ENCODE measurements around the gene CCSAP. TPM values are rescaled to one million over a fixed set of nuclear protein-coding genes. Genes with fewer than 3 reads are reported as not detected.

The CCSAP gene
- total RNA-seq, 1 experiment from 2014 or later = 8.5 TPM

DNA sequence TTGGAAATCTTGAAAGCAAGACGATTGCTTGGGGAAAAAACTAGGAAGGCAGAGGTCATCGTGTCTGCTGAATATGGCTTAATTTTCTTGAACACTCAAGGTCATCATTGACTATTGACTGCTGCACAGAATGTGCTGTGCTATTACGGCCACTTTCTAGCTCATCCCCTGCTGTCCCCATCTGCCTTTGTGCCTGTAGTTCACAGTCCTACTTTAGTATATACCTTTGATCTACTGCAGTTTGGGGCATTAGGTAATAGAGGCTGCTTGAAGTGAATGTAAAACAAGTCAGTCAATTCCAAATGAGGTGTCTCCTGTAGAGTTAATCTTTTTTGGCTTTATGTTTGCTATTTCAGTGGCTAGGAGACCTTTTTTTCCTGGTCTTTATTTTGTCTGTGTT lies 63.6 kb downstream of the CCSAP start:
- no peaks in the 10 kb centered on the region for H3K4me1 ChIP-seq (ENCODE audit: insufficient read depth, low read length)
- H3K9me3 ChIP-seq (ENCODE audit: control insufficient read depth, low read depth, low read length) = no peaks in the 10 kb centered on the region
- H4K20me1 ChIP-seq (ENCODE audit: control insufficient read depth, insufficient read depth, insufficient read length) = no peaks in the 10 kb centered on the region
- H4K5ac ChIP-seq (ENCODE audit: insufficient read length, low read depth, low read length) = no peak overlapping the region
- no peaks in the 10 kb centered on the region for H3K27me3 Mint-ChIP-seq (ENCODE audit: low read depth)
- H3K79me2 ChIP-seq (ENCODE audit: insufficient read depth, low read length) = peaks cover 15% of the 10 kb centered on the region; the same call in 1 of the 2 replicates
- TF ChIP-seq, protein P1, sequence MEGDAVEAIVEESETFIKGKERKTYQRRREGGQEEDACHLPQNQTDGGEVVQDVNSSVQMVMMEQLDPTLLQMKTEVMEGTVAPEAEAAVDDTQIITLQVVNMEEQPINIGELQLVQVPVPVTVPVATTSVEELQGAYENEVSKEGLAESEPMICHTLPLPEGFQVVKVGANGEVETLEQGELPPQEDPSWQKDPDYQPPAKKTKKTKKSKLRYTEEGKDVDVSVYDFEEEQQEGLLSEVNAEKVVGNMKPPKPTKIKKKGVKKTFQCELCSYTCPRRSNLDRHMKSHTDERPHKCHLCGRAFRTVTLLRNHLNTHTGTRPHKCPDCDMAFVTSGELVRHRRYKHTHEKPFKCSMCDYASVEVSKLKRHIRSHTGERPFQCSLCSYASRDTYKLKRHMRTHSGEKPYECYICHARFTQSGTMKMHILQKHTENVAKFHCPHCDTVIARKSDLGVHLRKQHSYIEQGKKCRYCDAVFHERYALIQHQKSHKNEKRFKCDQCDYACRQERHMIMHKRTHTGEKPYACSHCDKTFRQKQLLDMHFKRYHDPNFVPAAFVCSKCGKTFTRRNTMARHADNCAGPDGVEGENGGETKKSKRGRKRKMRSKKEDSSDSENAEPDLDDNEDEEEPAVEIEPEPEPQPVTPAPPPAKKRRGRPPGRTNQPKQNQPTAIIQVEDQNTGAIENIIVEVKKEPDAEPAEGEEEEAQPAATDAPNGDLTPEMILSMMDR (conservative IDR thresholded peaks at IDR 0.05) = no peak
- H3K27ac ChIP-seq (ENCODE audit: insufficient read length, low read depth, low read length) = no peak overlapping the region
- no peaks in the 10 kb centered on the region for H3K23me2 ChIP-seq (ENCODE audit: insufficient read length, low read depth, low read length, poor library complexity, severe bottlenecking)
- no peak overlapping the region for H3K9ac ChIP-seq (ENCODE audit: extremely low read depth, insufficient read length, low read length)
- H3K4me2 ChIP-seq (ENCODE audit: insufficient read depth, insufficient read length, low read length) = no peak overlapping the region
- H3K36me3 Mint-ChIP-seq (ENCODE audit: insufficient read depth in 1 of 3, low read depth in 3 of 3) = no peaks in the 10 kb centered on the region; a peak in 2 of 7 replicates
- H2BK12ac ChIP-seq (ENCODE audit: insufficient read length, low read depth, low read length) = no peak overlapping the region
- H3K23ac ChIP-seq (ENCODE audit: insufficient read length, low read depth, low read length) = no peak overlapping the region
- no peak overlapping the region for H2AK5ac ChIP-seq (ENCODE audit: insufficient read length, low read length)
- no peak overlapping the region for H4K91ac ChIP-seq (ENCODE audit: insufficient read length, low read depth, low read length)
- no peak overlapping the region for H3T11ph ChIP-seq (ENCODE audit: low read length)
- no peak overlapping the region for H3K14ac ChIP-seq (ENCODE audit: insufficient read depth, low read length)
- no peak overlapping the region for H3K56ac ChIP-seq (ENCODE audit: insufficient read length, low read depth, low read length)
- no peak overlapping the region for H2AFZ ChIP-seq (ENCODE audit: low read length)
- no CpG with 5 or more reads among the region's 3 CpGs for WGBS (ENCODE audit: extremely low coverage, insufficient read length, low lambda C conversion rate)
- H3K18ac ChIP-seq (ENCODE audit: insufficient read length, low read depth, low read length) = no peak overlapping the region
- H3K27me3 ChIP-seq (ENCODE audit: insufficient read depth, low read length) = no peaks in the 10 kb centered on the region
- DNase-seq = no peak
- no peak overlapping the region for H4K8ac ChIP-seq (replicated peaks; ENCODE audit: insufficient read length, low read depth, low read length)
- peaks cover 5% of the 10 kb centered on the region for H3K79me1 ChIP-seq (ENCODE audit: insufficient read depth, low read depth, low read length, poor library complexity, severe bottlenecking)
- no peaks in the 10 kb centered on the region for H3K9me3 Mint-ChIP-seq
- H3K4ac ChIP-seq (ENCODE audit: low read depth, low read length) = no peak overlapping the region
- no peak overlapping the region for H2BK120ac ChIP-seq (ENCODE audit: low read depth, low read length, poor library complexity, severe bottlenecking)
- no peak overlapping the region for H2BK5ac ChIP-seq (ENCODE audit: insufficient read length, low read length)
- no peak overlapping the region for H2BK15ac ChIP-seq (ENCODE audit: low read depth, low read length)
- no peak overlapping the region for H2BK20ac ChIP-seq (ENCODE audit: low read depth, low read length, poor library complexity, severe bottlenecking)
- H3K27ac Mint-ChIP-seq = no peak overlapping the region
- no peak overlapping the region for H3K4me3 Mint-ChIP-seq
- H3K4me1 Mint-ChIP-seq = peaks cover 12 to 22% of the 10 kb centered on the region in 2 experiments
